ENCODE data around the gene BNIP2. TPM values are rescaled to one million over a fixed set of nuclear protein-coding genes. Genes with fewer than 3 reads are reported as not detected.

BNIP2 gene
- total RNA-seq, 1 donor from 2014 or later, result 70.2 TPM

DNA sequence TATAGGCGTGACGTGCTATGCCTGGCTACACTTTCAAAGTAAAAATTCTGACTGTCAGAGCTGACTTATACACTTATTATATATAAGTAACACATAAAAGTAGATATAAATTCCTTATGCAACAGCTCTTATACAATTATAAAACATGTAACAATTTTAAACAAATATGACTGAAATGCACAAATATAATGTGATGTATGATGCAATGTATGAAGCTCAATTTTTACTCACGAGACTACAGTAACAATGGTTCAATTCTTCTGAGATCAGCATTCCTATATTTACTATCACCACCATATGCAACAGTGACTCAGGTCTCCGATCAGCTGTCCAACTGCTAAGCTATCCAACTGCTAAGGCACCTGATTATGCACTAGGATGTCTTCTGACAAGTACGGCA is 8.2 kb downstream of the BNIP2 start:
- TF ChIP-seq, protein P1, sequence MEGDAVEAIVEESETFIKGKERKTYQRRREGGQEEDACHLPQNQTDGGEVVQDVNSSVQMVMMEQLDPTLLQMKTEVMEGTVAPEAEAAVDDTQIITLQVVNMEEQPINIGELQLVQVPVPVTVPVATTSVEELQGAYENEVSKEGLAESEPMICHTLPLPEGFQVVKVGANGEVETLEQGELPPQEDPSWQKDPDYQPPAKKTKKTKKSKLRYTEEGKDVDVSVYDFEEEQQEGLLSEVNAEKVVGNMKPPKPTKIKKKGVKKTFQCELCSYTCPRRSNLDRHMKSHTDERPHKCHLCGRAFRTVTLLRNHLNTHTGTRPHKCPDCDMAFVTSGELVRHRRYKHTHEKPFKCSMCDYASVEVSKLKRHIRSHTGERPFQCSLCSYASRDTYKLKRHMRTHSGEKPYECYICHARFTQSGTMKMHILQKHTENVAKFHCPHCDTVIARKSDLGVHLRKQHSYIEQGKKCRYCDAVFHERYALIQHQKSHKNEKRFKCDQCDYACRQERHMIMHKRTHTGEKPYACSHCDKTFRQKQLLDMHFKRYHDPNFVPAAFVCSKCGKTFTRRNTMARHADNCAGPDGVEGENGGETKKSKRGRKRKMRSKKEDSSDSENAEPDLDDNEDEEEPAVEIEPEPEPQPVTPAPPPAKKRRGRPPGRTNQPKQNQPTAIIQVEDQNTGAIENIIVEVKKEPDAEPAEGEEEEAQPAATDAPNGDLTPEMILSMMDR (IDR thresholded peaks at IDR 0.05; ENCODE audit: partially characterized antibody, unreplicated experiment), result no peak
- no peak overlapping the region for H3K27ac Mint-ChIP-seq (ENCODE audit: unreplicated experiment)
- H3K36me3 Mint-ChIP-seq (ENCODE audit: unreplicated experiment), result no peaks in the 10 kb centered on the region
- no peaks in the 10 kb centered on the region for H3K9me3 Mint-ChIP-seq (ENCODE audit: unreplicated experiment)
- no peaks in the 10 kb centered on the region for H3K27me3 Mint-ChIP-seq (ENCODE audit: unreplicated experiment)
- no peaks in the 10 kb centered on the region for H3K4me1 Mint-ChIP-seq (ENCODE audit: low read depth, unreplicated experiment)
- DNase-seq, result no peak
- no peak overlapping the region for H3K4me3 Mint-ChIP-seq (ENCODE audit: unreplicated experiment)

DNA sequence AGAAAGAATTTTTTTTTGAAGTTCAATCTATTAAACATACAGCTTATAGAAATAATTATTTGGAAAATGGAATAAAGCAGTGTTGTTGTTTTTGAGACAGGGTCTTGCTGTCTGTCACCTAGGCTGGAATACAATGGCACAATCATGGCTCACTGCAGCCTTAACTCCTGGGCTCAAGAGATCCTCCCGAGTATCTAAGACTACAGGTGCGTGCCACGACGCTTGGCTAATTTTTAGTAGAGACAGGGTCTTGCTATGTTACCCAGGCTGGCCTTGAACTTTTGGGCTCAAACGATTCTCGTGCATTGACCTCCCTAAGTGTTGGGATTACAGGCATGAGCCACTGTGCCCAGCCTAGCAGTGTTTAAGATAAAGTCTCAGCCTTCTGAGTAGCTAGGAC is 8.8 kb downstream of the BNIP2 start:
- no peaks in the 10 kb centered on the region for H3K9me3 Mint-ChIP-seq (ENCODE audit: unreplicated experiment)
- no peaks in the 10 kb centered on the region for H3K27me3 Mint-ChIP-seq (ENCODE audit: unreplicated experiment)
- no peak for DNase-seq
- no peaks in the 10 kb centered on the region for H3K4me1 Mint-ChIP-seq (ENCODE audit: low read depth, unreplicated experiment)
- TF ChIP-seq, protein P1 (IDR thresholded peaks at IDR 0.05; ENCODE audit: partially characterized antibody, unreplicated experiment), result no peak
- no peaks in the 10 kb centered on the region for H3K36me3 Mint-ChIP-seq (ENCODE audit: unreplicated experiment)
- no peak overlapping the region for H3K4me3 Mint-ChIP-seq (ENCODE audit: unreplicated experiment)
- H3K27ac Mint-ChIP-seq (ENCODE audit: unreplicated experiment), result no peak overlapping the region

DNA sequence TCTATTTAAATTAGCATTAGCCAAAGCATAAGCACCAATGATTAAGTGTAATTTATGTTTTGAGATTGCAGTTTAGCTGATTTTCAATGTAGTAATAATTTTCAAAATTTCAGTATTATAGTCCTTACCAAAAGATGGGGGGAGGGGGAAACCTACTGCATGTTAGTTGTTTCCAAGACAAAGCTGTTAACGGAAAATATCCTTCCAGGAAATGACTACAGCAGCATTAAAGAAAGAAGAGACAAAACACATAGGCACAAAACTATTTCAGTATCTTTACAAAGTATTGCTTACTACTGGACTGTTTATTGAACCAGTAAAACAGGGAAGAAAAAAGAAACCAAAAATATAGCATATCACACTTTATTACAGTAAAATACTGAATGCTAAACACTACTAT is 10.5 kb downstream of the BNIP2 start:
- Mint-ChIP-seq H3K27ac (ENCODE audit: unreplicated experiment) (no peak overlapping the region), H3K27me3 (ENCODE audit: unreplicated experiment) (no peaks in the 10 kb centered on the region), H3K4me3 (ENCODE audit: unreplicated experiment) (no peak overlapping the region), H3K36me3 (ENCODE audit: unreplicated experiment) (no peaks in the 10 kb centered on the region), H3K4me1 (ENCODE audit: low read depth, unreplicated experiment) (no peaks in the 10 kb centered on the region), H3K9me3 (ENCODE audit: unreplicated experiment) (no peaks in the 10 kb centered on the region)
- TF ChIP-seq, protein P1 (IDR thresholded peaks at IDR 0.05; ENCODE audit: partially characterized antibody, unreplicated experiment), result no peak
- DNase-seq, result no peak

DNA sequence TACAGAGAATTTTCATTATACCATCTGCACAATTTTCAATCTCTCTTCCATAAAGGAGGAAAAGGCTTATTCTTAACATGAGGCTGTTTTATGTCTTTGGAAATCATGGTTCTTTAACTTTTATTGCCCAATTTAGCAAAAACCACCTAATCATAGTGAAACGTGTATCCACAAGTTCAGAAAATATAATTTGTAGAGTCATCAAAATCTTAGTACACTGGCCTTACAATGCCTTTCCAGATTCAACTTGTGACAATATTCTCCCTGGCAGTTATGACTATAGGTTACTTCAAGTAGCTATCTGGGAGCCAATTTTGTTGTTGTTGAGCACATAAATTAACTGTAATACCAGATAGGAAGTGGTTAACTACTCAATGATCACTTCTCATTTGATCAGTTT is 10.9 kb downstream of the BNIP2 start:
- DNase-seq, result no peak
- no peaks in the 10 kb centered on the region for H3K27me3 Mint-ChIP-seq (ENCODE audit: unreplicated experiment)
- H3K36me3 Mint-ChIP-seq (ENCODE audit: unreplicated experiment), result no peaks in the 10 kb centered on the region
- TF ChIP-seq, protein P1 (IDR thresholded peaks at IDR 0.05; ENCODE audit: partially characterized antibody, unreplicated experiment), result no peak
- H3K9me3 Mint-ChIP-seq (ENCODE audit: unreplicated experiment), result no peaks in the 10 kb centered on the region
- H3K4me1 Mint-ChIP-seq (ENCODE audit: low read depth, unreplicated experiment), result no peaks in the 10 kb centered on the region
- no peak overlapping the region for H3K27ac Mint-ChIP-seq (ENCODE audit: unreplicated experiment)
- H3K4me3 Mint-ChIP-seq (ENCODE audit: unreplicated experiment), result no peak overlapping the region

DNA sequence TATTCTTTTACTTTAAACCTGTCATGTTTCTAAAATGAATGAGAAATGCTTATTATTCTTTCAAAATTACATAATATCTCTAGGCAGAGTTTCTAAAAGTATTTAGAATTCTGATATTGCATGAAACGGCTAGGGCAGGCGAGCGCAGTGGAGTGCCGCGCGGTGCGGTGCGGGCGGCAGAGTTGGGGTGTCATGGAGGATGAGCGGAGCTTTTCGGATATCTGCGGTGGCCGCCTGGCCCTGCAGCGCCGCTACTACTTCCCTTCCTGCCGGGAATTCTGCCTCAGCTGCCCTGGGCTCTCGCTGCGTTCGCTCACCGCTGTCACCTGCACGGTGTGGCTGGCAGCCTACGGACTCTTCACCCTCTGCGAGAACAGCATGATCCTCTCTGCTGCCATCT is 12.6 kb downstream of the BNIP2 start:
- Mint-ChIP-seq H3K9me3 (ENCODE audit: unreplicated experiment) (no peaks in the 10 kb centered on the region), H3K4me3 (ENCODE audit: unreplicated experiment) (no peak overlapping the region), H3K27me3 (ENCODE audit: unreplicated experiment) (peaks cover 1% of the 10 kb centered on the region), H3K4me1 (ENCODE audit: low read depth, unreplicated experiment) (no peaks in the 10 kb centered on the region), H3K27ac (ENCODE audit: unreplicated experiment) (no peak overlapping the region), H3K36me3 (ENCODE audit: unreplicated experiment) (no peaks in the 10 kb centered on the region)
- TF ChIP-seq, protein P1 (IDR thresholded peaks at IDR 0.05; ENCODE audit: partially characterized antibody, unreplicated experiment), result no peak
- no peak for DNase-seq
